D721Med (cell line): ENCODE measurements around the gene ATP2B2.

Experiments used
- DNase-seq: peaks from one replicate; pipeline ENCODE4 v3.0.0; 2011; ENCODE audit warnings: low spot score; ENCODE audit not compliant: insufficient read length
- FAIRE-seq: peaks from 2 replicates; lab custom pipeline; 2011; peaks lifted over from hg19 to GRCh38; lab: Jason Lieb, UNC
- CTCF ChIP-seq: IDR thresholded peaks from 2 replicates; pipeline ENCODE4 v1.5.1; 2012; ENCODE audit warnings: mild to moderate bottlenecking, control low read depth; ENCODE audit not compliant: insufficient read depth; ENCODE audit errors: missing control alignments

Gene ATP2B2

DNA sequence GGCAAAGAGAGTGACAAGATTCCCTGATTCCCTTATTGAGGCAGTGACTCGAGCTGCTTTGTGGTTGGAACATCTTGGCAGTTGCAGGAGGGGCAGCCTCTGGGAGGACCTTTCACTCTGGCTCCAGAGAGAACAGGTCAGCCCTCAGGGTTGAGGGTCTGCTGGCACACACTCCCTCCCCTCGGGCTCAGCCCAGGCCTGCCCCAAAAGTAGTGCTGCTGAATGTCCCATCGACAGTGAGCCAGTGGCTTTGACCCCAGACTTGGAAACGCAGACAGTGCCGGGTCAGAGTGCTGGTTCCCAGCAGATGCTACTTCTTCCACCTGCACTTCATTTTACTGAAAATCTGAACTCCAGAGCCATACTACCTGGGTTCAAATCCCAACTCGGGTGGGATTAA lies 25.6 kb upstream of the ATP2B2 start:
- TF ChIP-seq CTCF = no peak
- no peak for FAIRE-seq
- no peak for DNase-seq

- TF ChIP-seq CTCF = no peak
- no peak for DNase-seq
- FAIRE-seq = no peak
Measured at GRCh38 chr3:10530241-10530640, 24.9 kb upstream of the ATP2B2 start.

GRCh38 chr3:10529809-10530208 lies 24.4 kb upstream of the ATP2B2 start:
- DNase-seq (no peak), FAIRE-seq (no peak)
- TF ChIP-seq CTCF = no peak

DNA sequence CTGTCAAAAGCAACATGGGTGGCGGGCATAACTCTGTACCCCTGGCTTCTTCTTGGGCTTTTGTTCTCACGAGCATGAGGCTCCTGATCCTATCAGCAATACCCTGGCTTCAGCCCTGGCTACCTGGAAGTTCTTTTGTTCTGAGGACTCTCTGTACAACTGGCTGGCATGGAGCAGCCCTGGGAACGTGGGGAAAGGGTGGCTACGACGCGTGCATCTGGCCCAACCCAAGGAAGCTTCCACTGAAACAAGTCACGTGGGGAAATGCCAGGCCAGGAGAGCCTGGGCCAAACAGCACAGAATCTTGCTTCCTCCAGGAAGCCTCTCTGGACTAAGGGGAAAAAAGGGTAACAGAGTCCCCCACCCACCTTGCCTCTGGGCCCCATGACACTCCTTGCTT lies 22.7 kb upstream of the ATP2B2 start:
- no peak for FAIRE-seq
- TF ChIP-seq CTCF = no peak
- DNase-seq = no peak

DNA sequence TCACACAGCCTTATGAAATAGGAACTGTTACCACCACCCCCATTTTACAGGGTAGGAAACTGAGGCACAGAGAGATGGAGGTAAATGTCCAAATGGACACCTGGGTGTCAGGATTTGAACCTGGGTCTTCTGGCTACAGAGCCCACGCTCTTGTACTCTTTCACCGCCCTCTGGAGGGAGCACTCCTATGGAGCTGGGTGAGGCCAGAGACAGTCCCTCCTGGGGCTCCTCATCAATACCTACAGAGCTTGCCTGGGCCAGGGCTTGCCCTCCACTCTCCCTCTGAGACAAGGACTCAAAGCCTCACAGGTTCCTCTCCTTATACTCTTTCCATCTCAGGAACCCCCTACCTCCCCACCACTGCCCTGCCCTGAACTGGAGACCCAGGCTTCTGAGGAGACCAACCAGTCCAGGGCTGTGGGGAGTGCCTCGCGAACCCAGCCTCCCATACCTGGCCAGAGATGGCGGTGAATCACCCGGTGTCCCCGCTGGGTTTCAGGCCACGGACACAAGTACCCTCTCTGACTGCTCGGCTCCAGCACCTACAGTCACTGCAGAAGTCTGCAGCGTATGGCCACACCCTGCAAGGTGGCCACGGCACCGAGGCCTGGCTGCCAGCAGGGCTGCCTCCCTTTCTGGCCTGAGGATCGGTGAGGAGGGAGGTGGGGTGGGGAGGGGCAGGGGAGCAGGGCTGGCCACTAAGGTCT lies 22.1 kb upstream of the ATP2B2 start:
- FAIRE-seq (no peak), DNase-seq (no peak)
- no peak for TF ChIP-seq CTCF

GRCh38 chr3:10526366-10526765 lies 21.0 kb upstream of the ATP2B2 start:
- TF ChIP-seq CTCF = no peak
- FAIRE-seq (no peak), DNase-seq (no peak)

DNA sequence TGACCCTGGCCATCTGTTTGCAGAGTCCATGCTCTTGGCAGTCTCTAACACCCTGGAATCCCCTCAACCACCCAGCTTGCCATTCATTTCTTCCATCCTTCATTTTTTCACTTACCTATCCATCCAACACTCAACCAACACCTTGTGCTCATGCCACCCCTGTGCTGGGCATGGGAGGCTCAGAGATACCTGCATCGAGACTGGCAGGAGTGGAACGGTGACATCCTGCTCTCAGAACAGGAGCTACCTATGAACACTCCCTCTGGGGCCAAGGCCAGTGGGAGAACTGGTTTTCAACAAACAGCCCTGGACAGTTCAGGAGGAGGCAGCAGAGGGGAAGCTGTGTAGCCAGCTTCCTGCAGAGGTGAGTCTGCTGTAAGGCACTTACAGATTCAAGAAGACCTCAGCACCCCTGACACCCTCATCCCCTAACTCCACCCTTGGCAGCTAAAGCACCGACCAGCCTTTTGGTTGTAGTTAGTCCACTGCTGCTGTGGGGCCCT lies 19.5 kb upstream of the ATP2B2 start:
- DNase-seq = no peak
- TF ChIP-seq CTCF = no peak
- FAIRE-seq = no peak
